ENCODE results near the gene FBXL5.

DNA sequence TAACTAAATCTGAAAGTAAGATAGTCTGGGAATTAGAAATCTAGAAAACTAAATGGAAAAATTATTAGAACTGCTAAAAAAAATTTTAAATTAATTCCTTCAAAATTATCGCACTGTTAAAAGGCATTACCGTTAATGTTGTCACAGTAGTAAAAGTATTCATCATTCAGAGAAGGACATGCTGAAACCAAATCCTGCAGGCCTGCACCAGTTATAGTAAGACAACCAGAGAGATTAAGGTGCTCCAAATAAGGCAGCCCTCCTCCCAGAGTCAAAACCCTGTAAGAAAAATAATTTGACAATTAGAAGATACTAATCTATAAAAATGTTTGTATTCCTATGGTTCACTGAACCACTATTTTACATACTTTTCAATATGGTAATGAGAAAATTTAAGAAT is 43.0 kb downstream of the FBXL5 start:
- TF ChIP-seq CHD1 (IDR thresholded peaks at IDR 0.05; ENCODE audit: low read length) = no peak
- no peak for TF ChIP-seq ZNF232 (CRISPR knock-in tag; IDR thresholded peaks at IDR 0.05)
- no peak for TF ChIP-seq NRF1 (conservative IDR thresholded peaks at IDR 0.05 in 1 of 2, IDR thresholded peaks at IDR 0.05 in 1 of 2)
- TF ChIP-seq MTA2 (IDR thresholded peaks at IDR 0.05; ENCODE audit: low read depth) = no peak
- no peak for TF ChIP-seq KLF10 (CRISPR knock-in tag; IDR thresholded peaks at IDR 0.05)
- TF ChIP-seq TBL1XR1 (IDR thresholded peaks at IDR 0.05; ENCODE audit: low read length in 2 of 2) = no peak
